SK-N-SH treated with all-trans-retinoic acid at 6 μM for 48 hours (cell line): ENCODE measurements around the gene NAT14.
A peak's percentile ranks its signal among the peaks of the same experiment; 100 is the strongest.

ENCODE experiments used
- ATAC-seq: fragments of 200-7000 bp; cut with Tn5 transposase; 3 replicates; pipeline ENCODE4 v1.9.1; 2020; ENCODE audit warnings: mild to moderate bottlenecking, moderate library complexity
- ARNTL ChIP-seq: fragments of 450-650 bp; formaldehyde crosslinking; IDR thresholded peaks from 2 replicates; pipeline ENCODE4 v1.5.0; 2020; ENCODE audit warnings: low read depth, mild to moderate bottlenecking, moderate library complexity, borderline replicate concordance
- BACH2 ChIP-seq: fragments of 250-450 bp; sonication (Bioruptor Pico); IDR thresholded peaks from 2 replicates; pipeline ENCODE4 v1.9.0; 2021; ENCODE audit warnings: mild to moderate bottlenecking, borderline replicate concordance
- CSRNP3 ChIP-seq: fragments of 250-450 bp; sonication (Bioruptor Pico); IDR thresholded peaks from 2 replicates; pipeline ENCODE4 v1.5.1; 2021; ENCODE audit warnings: mild to moderate bottlenecking, moderate library complexity
- ESRRG ChIP-seq: fragments of 250-450 bp; sonication (Bioruptor Pico); IDR thresholded peaks from 2 replicates; pipeline ENCODE4 v1.6.1; 2021; ENCODE audit warnings: mild to moderate bottlenecking
- GLIS3 ChIP-seq: fragments of 250-450 bp; sonication (Bioruptor Pico); IDR thresholded peaks from 2 replicates; pipeline ENCODE4 v1.5.0; 2020; ENCODE audit warnings: mild to moderate bottlenecking, moderate library complexity
- ISL1 ChIP-seq: fragments of 250-450 bp; sonication (Bioruptor Pico); IDR thresholded peaks from 2 replicates; pipeline ENCODE4 v2.1.2; 2022; ENCODE audit warnings: mild to moderate bottlenecking, moderate library complexity
- OSR1 ChIP-seq: fragments of 250-450 bp; sonication (Bioruptor Pico); IDR thresholded peaks from 2 replicates; pipeline ENCODE4 v1.8.0; 2022; ENCODE audit warnings: moderate library complexity, mild to moderate bottlenecking, inconsistent platforms
- SNAI2 ChIP-seq: fragments of 250-450 bp; sonication (Bioruptor Pico); IDR thresholded peaks from 2 replicates; pipeline ENCODE4 v1.5.0; 2020; ENCODE audit warnings: mild to moderate bottlenecking, moderate library complexity
- TCF4 ChIP-seq: fragments of 250-450 bp; sonication (Bioruptor Pico); IDR thresholded peaks from 2 replicates; pipeline ENCODE4 v1.8.0; 2021; ENCODE audit warnings: mild to moderate bottlenecking, moderate library complexity, borderline replicate concordance
- TOX ChIP-seq: fragments of 250-450 bp; sonication (Bioruptor Pico); IDR thresholded peaks from 2 replicates; pipeline ENCODE4 v1.8.0; 2021; ENCODE audit warnings: mild to moderate bottlenecking, moderate library complexity, borderline replicate concordance
- TSHZ2 ChIP-seq: fragments of 250-450 bp; sonication (Bioruptor Pico); IDR thresholded peaks from 2 replicates; pipeline ENCODE4 v1.5.0; 2020; ENCODE audit warnings: mild to moderate bottlenecking, moderate library complexity
- ZC3H10 ChIP-seq: fragments of 250-450 bp; sonication (Bioruptor Pico); IDR thresholded peaks from 2 replicates; pipeline ENCODE4 v1.5.1; 2021; ENCODE audit warnings: mild to moderate bottlenecking, moderate library complexity
- ZFP3 ChIP-seq: fragments of 250-450 bp; sonication (Bioruptor Pico); IDR thresholded peaks from 2 replicates; pipeline ENCODE4 v1.5.0; 2020; ENCODE audit warnings: mild to moderate bottlenecking, moderate library complexity
- ZFP30 ChIP-seq: fragments of 450-650 bp; formaldehyde crosslinking; IDR thresholded peaks from 2 replicates; pipeline ENCODE4 v1.5.0; 2022; ENCODE audit warnings: mild to moderate bottlenecking, moderate library complexity
- ZNF565 ChIP-seq: fragments of 450-650 bp; formaldehyde crosslinking; conservative IDR thresholded peaks from 2 replicates; pipeline ENCODE4 v1.5.0; 2020; ENCODE audit warnings: low read depth, mild to moderate bottlenecking, moderate library complexity
- ZNF70 ChIP-seq: fragments of 450-650 bp; formaldehyde crosslinking; IDR thresholded peaks from 2 replicates; pipeline ENCODE4 v1.5.0; 2020; ENCODE audit warnings: mild to moderate bottlenecking, moderate library complexity
- ZNF8 ChIP-seq: fragments of 450-650 bp; formaldehyde crosslinking; IDR thresholded peaks from 2 replicates; pipeline ENCODE4 v1.5.0; 2020; ENCODE audit warnings: mild to moderate bottlenecking, moderate library complexity
- TF ChIP-seq, protein P1 (sequence below): fragments of 250-450 bp; sonication (Bioruptor Pico); IDR thresholded peaks from 2 replicates; pipeline ENCODE4 v1.5.1; 2020; ENCODE audit warnings: low read depth, mild to moderate bottlenecking, moderate library complexity
- TF ChIP-seq, protein P2 (sequence below): fragments of 250-450 bp; sonication (Bioruptor Pico); IDR thresholded peaks from 2 replicates; pipeline ENCODE4 v1.8.0; 2021; ENCODE audit warnings: low read depth, mild to moderate bottlenecking, moderate library complexity, borderline replicate concordance
- TF ChIP-seq, protein P3 (sequence below): fragments of 250-450 bp; sonication (Bioruptor Pico); IDR thresholded peaks from 2 replicates; pipeline ENCODE4 v1.8.0; 2020; ENCODE audit warnings: mild to moderate bottlenecking, moderate library complexity, borderline replicate concordance

Gene NAT14

DNA sequence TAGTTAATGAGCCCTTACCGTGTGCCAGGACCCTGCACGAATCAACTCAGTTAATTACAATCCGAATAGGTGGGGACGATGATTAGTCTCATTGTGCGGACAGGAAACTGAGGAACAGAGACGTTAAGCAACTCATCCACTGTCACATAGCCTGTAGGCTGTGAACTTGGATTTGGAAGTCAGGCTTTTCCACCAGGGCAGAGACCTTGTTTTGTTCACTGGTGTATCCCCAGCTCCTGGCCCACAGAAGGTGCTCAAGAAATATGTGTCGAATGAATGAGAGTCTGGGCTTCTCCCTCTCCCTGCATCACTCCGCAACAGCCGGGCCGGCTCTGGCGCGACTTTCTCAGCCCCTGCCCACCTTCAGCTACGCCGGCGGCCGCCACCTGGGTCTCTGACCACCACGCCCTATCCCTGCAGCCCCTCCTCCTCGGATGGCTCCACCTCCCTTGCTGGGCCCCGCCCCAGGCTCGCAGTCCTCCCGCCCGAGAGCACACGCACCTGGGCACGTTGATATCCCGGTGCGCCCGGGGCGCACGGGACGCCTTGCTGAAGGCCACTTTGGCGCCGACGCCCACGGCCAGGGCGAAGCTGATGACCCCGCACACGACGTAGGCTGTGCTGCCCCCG lies 43.2 kb upstream of the NAT14 start:
- no peak for ATAC-seq
- TF ChIP-seq TOX (CRISPR knock-in tag) (no peak), TSHZ2 (no peak), ZFP3 (no peak), ARNTL (CRISPR knock-in tag) (no peak), ZFP30 (no peak), TCF4 (CRISPR knock-in tag) (no peak), OSR1 (CRISPR knock-in tag) (no peak), ZNF565 (no peak)
- TF ChIP-seq, protein P1, sequence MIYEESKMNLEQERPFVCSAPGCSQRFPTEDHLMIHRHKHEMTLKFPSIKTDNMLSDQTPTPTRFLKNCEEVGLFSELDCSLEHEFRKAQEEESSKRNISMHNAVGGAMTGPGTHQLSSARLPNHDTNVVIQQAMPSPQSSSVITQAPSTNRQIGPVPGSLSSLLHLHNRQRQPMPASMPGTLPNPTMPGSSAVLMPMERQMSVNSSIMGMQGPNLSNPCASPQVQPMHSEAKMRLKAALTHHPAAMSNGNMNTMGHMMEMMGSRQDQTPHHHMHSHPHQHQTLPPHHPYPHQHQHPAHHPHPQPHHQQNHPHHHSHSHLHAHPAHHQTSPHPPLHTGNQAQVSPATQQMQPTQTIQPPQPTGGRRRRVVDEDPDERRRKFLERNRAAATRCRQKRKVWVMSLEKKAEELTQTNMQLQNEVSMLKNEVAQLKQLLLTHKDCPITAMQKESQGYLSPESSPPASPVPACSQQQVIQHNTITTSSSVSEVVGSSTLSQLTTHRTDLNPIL (CRISPR knock-in tag), result no peak
- TF ChIP-seq, protein P2, sequence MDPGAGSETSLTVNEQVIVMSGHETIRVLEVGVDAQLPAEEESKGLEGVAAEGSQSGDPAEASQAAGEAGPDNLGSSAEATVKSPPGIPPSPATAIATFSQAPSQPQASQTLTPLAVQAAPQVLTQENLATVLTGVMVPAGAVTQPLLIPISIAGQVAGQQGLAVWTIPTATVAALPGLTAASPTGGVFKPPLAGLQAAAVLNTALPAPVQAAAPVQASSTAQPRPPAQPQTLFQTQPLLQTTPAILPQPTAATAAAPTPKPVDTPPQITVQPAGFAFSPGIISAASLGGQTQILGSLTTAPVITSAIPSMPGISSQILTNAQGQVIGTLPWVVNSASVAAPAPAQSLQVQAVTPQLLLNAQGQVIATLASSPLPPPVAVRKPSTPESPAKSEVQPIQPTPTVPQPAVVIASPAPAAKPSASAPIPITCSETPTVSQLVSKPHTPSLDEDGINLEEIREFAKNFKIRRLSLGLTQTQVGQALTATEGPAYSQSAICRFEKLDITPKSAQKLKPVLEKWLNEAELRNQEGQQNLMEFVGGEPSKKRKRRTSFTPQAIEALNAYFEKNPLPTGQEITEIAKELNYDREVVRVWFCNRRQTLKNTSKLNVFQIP (CRISPR knock-in tag), result no peak
- TF ChIP-seq, protein P3, sequence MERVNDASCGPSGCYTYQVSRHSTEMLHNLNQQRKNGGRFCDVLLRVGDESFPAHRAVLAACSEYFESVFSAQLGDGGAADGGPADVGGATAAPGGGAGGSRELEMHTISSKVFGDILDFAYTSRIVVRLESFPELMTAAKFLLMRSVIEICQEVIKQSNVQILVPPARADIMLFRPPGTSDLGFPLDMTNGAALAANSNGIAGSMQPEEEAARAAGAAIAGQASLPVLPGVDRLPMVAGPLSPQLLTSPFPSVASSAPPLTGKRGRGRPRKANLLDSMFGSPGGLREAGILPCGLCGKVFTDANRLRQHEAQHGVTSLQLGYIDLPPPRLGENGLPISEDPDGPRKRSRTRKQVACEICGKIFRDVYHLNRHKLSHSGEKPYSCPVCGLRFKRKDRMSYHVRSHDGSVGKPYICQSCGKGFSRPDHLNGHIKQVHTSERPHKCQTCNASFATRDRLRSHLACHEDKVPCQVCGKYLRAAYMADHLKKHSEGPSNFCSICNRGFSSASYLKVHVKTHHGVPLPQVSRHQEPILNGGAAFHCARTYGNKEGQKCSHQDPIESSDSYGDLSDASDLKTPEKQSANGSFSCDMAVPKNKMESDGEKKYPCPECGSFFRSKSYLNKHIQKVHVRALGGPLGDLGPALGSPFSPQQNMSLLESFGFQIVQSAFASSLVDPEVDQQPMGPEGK (CRISPR knock-in tag), result no peak
- TF ChIP-seq, all 23 proteins: peak for 0

GRCh38 chr19:55442372-55442961 lies 42.5 kb upstream of the NAT14 start:
- TF ChIP-seq CSRNP3 (CRISPR knock-in tag) (no peak), ZNF70 (CRISPR knock-in tag) (no peak), ZFP30 (no peak)
- ATAC-seq, result no peak

DNA sequence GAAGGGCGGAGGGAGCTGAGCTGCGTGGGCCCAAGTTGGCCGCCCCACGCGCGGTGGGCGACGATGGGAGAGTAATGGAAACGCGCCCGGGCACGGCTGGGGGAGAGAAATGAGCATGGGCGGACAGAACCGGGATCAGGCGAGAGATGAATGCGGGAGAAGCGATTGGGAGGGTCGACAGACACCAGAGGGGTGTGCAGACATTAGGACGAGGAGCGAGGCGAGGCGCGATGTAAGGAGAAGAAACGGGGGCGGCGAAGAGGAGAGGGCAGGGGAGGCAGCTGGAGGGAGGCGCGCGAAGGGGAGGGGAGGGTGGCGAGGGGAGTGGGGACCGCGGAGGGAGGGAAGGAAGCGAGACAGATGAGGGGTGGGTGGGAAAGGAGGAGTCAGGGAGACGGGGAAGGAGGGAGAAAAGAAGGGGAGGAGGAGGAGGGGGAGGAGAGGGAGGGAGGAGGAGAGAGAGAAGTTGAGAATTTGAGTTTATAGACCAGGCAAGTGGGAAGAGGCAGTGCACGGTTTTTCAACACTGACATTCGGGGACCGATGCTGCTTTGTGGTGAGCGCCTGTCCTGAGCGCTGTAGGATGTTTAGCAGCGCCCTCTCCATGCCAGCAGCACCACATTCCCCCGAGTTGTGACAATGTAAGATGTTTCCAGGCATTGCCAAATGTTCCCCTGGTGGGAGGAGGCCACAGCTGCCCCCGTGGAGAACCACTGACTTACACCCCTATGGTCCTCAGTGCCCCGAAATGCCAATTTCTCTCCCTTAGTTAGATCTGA lies 41.8 kb upstream of the NAT14 start, which contains the start of gene SHISA7:
Gene SHISA7 (minus strand): TSS at position 256 of the 779 bp plus-strand sequence. CDS start 437 bp downstream, outside the sequence.
- ATAC-seq, result peak; percentile 24; the same call in 1 of the 3 replicates
- TF ChIP-seq ESRRG (CRISPR knock-in tag) (no peak), ZNF70 (CRISPR knock-in tag) (no peak), GLIS3 (CRISPR knock-in tag) (no peak), TOX (CRISPR knock-in tag) (no peak), SNAI2 (CRISPR knock-in tag) (no peak), ZC3H10 (CRISPR knock-in tag) (no peak), ZNF8 (no peak), ISL1 (CRISPR knock-in tag) (no peak), BACH2 (CRISPR knock-in tag) (no peak), TSHZ2 (no peak)
- TF ChIP-seq, protein P3 (CRISPR knock-in tag), result no peak
- TF ChIP-seq, protein P1 (CRISPR knock-in tag), result no peak
